Endodermal cell (in vitro differentiated cells): ENCODE measurements around the gene BPTF. TPM values are rescaled to one million over a fixed set of nuclear protein-coding genes. Genes with fewer than 3 reads are reported as not detected.

ENCODE experiments used
- DNase-seq: peaks from one replicate; pipeline ENCODE4 v3.0.0-alpha.2; 2017
- H3K27ac ChIP-seq: 2 replicates; pipeline ENCODE4 v1.5.1; 2013; ENCODE audit warnings: mild to moderate bottlenecking, low read depth, low read length, moderate library complexity
- H3K27me3 ChIP-seq: 2 replicates; pipeline ENCODE4 v1.6.1; 2013; ENCODE audit warnings: mild to moderate bottlenecking, low read length, moderate library complexity; ENCODE audit not compliant: insufficient read depth, control insufficient read depth, poor library complexity, severe bottlenecking
- H3K36me3 ChIP-seq: 2 replicates; pipeline ENCODE4 v1.7.0; 2013; ENCODE audit warnings: mild to moderate bottlenecking, low read length, moderate library complexity; ENCODE audit not compliant: control insufficient read depth, insufficient read depth
- H3K4me1 ChIP-seq: one replicate; pipeline ENCODE4 v1.7.0; 2013; ENCODE audit warnings: low read length; ENCODE audit not compliant: control insufficient read depth, insufficient read depth
- H3K4me3 ChIP-seq: 2 replicates; pipeline ENCODE4 v1.5.1; 2013; ENCODE audit warnings: mild to moderate bottlenecking, low read length, moderate library complexity
- H3K9ac ChIP-seq: 2 replicates; pipeline ENCODE4 v1.6.1; 2013; ENCODE audit warnings: mild to moderate bottlenecking, low read length, moderate library complexity; ENCODE audit not compliant: poor library complexity, severe bottlenecking; ENCODE audit errors: extremely low read depth
- H3K9me3 ChIP-seq: 2 replicates; pipeline ENCODE4 v1.6.1; 2013; ENCODE audit warnings: mild to moderate bottlenecking, low read length, moderate library complexity; ENCODE audit not compliant: control insufficient read depth
- H3K27ac Mint-ChIP-seq: 2 replicates; pipeline ENCODE4 v1.8.0; 2020; ENCODE audit warnings: mixed read lengths
- H3K27me3 Mint-ChIP-seq: 2 replicates; pipeline ENCODE4 v1.8.0; 2021; ENCODE audit warnings: mild to moderate bottlenecking, mixed read lengths; ENCODE audit not compliant: insufficient read depth
- H3K36me3 Mint-ChIP-seq: 2 replicates; pipeline ENCODE4 v1.8.0; 2020; ENCODE audit warnings: low read depth, mixed read lengths
- H3K4me1 Mint-ChIP-seq: 2 replicates; pipeline ENCODE4 v1.8.0; 2020; ENCODE audit warnings: mixed read lengths
- H3K4me3 Mint-ChIP-seq: 2 replicates; pipeline ENCODE4 v1.8.0; 2020; ENCODE audit warnings: mild to moderate bottlenecking, moderate library complexity, mixed read lengths
- H3K9me3 Mint-ChIP-seq: 2 replicates; pipeline ENCODE4 v1.8.0; 2020; ENCODE audit warnings: mild to moderate bottlenecking, mixed read lengths
- CTCF ChIP-seq: fragments of 200-600 bp; sonication (generic); conservative IDR thresholded peaks from 2 replicates; pipeline ENCODE4 v1.5.0; 2021; ENCODE audit warnings: antibody characterized with exemption, mild to moderate bottlenecking
- whole genome bisulfite sequencing, 2 experiments: methylation state at CpG; one replicate each; pipeline versions ENCODE4 v1.1.5 to v1.1.7; 2013; ENCODE audit warnings: missing lambda C conversion rate in 2 of 2, mixed read lengths in 1 of 2; ENCODE audit not compliant: insufficient coverage in 1 of 2, insufficient read length in 1 of 2; 5-methylcytosine and 5-hydroxymethylcytosine counted together
- total RNA-seq, 2 donors: library from RNA; stranded (reverse); fragmentation: NEBNext Ultra II Directional in 1 of 2; extraction: Animal tissue kit (Norgen Biotek cat#: 25700) in 1 of 2; gene quantifications; 2 replicates in 1 of 2; 3 replicates in 1 of 2; pipeline ENCODE4 v1.2.1, GENCODE V29; 2021

BPTF gene
- total RNA-seq, 2 donors from 2014 or later, result 184 to 198 TPM

DNA sequence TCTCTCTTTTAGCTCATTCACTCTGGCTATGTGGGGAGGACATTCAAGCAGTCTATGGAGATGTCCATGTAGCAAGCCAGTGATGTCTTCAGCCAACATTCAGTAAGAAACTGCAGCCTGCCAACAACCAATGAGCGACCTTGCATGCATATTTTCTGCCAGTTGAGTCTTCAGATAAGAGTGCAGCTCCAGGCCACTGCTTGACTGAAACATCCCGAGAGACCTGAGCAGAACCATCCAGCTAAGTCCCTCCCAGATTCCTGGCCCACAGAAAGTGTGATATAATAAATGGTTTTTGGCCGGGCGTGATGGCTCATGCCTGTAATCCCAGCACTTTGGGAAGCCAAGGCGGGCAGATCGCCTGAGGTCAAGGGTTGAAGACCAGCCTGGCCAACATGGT lies 181.5 kb downstream of the BPTF start:
- Mint-ChIP-seq H3K36me3 (no peaks in the 10 kb centered on the region), H3K27ac (no peak overlapping the region), H3K4me3 (no peak overlapping the region), H3K4me1 (no peaks in the 10 kb centered on the region), H3K27me3 (no peaks in the 10 kb centered on the region), H3K9me3 (no peaks in the 10 kb centered on the region)
- no peaks in the 10 kb centered on the region for H3K27me3 ChIP-seq
- H3K4me3 ChIP-seq, result no peak overlapping the region
- no peaks in the 10 kb centered on the region for H3K9me3 ChIP-seq
- TF ChIP-seq CTCF, result no peak
- DNase-seq, result peak; percentile 41
- H3K36me3 ChIP-seq, result no peaks in the 10 kb centered on the region
- no peak overlapping the region for H3K27ac ChIP-seq
- WGBS, 2 experiments, result 92 to 94% methylated on average over 2 to 6 of the region's 6 CpGs
- no peak overlapping the region for H3K9ac ChIP-seq
- H3K4me1 ChIP-seq, result no peaks in the 10 kb centered on the region

GRCh38 chr17:68011199-68011665 lies 185.9 kb downstream of the BPTF start:
- 55 to 93% methylated on average over 9 to 20 of the region's 20 CpGs for WGBS, 2 experiments
- Mint-ChIP-seq H3K36me3 (no peaks in the 10 kb centered on the region), H3K4me3 (peak overlapping the region; percentile 34), H3K9me3 (no peaks in the 10 kb centered on the region), H3K27ac (peak overlapping the region; percentile 81), H3K4me1 (peaks cover 2% of the 10 kb centered on the region), H3K27me3 (no peaks in the 10 kb centered on the region)
- peak; percentile 96 for DNase-seq
- Histone ChIP-seq H3K9ac (no peak overlapping the region), H3K27me3 (no peaks in the 10 kb centered on the region), H3K4me3 (no peak overlapping the region), H3K36me3 (no peaks in the 10 kb centered on the region), H3K9me3 (no peaks in the 10 kb centered on the region), H3K4me1 (no peaks in the 10 kb centered on the region), H3K27ac (no peak overlapping the region)
- TF ChIP-seq CTCF, result peak; percentile 86

DNA sequence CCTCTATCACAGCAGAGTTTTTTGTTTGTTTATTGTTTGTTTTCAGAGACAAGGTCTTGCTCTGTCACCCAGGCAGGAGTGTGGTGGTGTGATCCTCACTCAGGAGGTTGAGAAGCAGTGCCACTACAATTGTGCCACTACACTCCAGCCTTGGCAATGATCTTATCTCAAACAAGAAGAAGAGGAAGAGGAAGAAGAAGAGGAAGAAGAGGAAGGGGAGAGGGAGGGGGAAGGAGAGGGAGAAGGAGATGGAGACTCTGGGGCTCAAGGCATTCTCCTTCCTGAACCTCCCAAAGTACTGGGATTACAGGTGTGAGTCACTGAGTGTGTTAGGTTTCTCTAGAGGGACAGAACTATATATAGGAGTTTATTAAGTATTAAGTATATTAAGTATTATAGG lies 188.1 kb downstream of the BPTF start:
- Mint-ChIP-seq H3K27me3 (no peaks in the 10 kb centered on the region), H3K27ac (no peak overlapping the region), H3K4me1 (peaks cover 6% of the 10 kb centered on the region), H3K4me3 (no peak overlapping the region), H3K36me3 (no peaks in the 10 kb centered on the region), H3K9me3 (no peaks in the 10 kb centered on the region)
- Histone ChIP-seq H3K4me1 (no peaks in the 10 kb centered on the region), H3K4me3 (no peak overlapping the region), H3K9ac (no peak overlapping the region), H3K27ac (no peak overlapping the region), H3K36me3 (no peaks in the 10 kb centered on the region), H3K27me3 (no peaks in the 10 kb centered on the region), H3K9me3 (no peaks in the 10 kb centered on the region)
- TF ChIP-seq CTCF, result no peak
- no peak for DNase-seq
